Small intestine (tissue), 7 donors: ENCODE results near the gene CEP43. TPM values are rescaled to one million over a fixed set of nuclear protein-coding genes. Genes with fewer than 3 reads are reported as not detected.
A peak's percentile ranks its signal among the peaks of the same experiment; 100 is the strongest.

Source experiments
- DNase-seq, 2 donors: peaks; one replicate each; pipeline versions ENCODE4 v3.0.0 to v3.0.0-alpha.2; 2013
- FAIRE-seq: peaks from 2 replicates; lab custom pipeline; 2012; peaks lifted over from hg19 to GRCh38; lab: Jason Lieb, UNC
- H3K27ac ChIP-seq, 3 donors: one replicate each; pipeline ENCODE4 v1.5.1; 2013; ENCODE audit warnings: low read length in 2 of 3, mild to moderate bottlenecking in 2 of 3, control low read depth in 1 of 3, inconsistent platforms in 1 of 3, low read depth in 1 of 3, moderate library complexity in 1 of 3
- H3K27me3 ChIP-seq, 3 donors: one replicate each; pipeline ENCODE4 v1.6.1; 2013; ENCODE audit warnings: low read length in 3 of 3, inconsistent platforms in 1 of 3; ENCODE audit not compliant: control insufficient read depth in 3 of 3, insufficient read depth in 3 of 3
- H3K36me3 ChIP-seq, 3 donors: one replicate each; pipeline ENCODE4 v1.6.1; 2013; ENCODE audit warnings: low read length in 3 of 3, inconsistent platforms in 1 of 3, low read depth in 1 of 3, mild to moderate bottlenecking in 1 of 3, moderate library complexity in 1 of 3; ENCODE audit not compliant: control insufficient read depth in 3 of 3, insufficient read depth in 2 of 3
- H3K4me1 ChIP-seq, 3 donors: one replicate each; pipeline ENCODE4 v1.6.1; 2013; ENCODE audit warnings: low read length in 2 of 3, inconsistent platforms in 1 of 3, low read depth in 1 of 3, mild to moderate bottlenecking in 1 of 3, moderate library complexity in 1 of 3; ENCODE audit not compliant: control insufficient read depth in 3 of 3, insufficient read depth in 2 of 3
- H3K4me3 ChIP-seq, 3 donors: one replicate each; pipeline ENCODE4 v1.5.1; 2013; ENCODE audit warnings: low read length in 3 of 3, control low read depth in 1 of 3, inconsistent platforms in 1 of 3, low read depth in 1 of 3, mild to moderate bottlenecking in 1 of 3, moderate library complexity in 1 of 3
- H3K9me3 ChIP-seq, 2 donors: one replicate each; pipeline ENCODE4 v1.6.1; 2013; ENCODE audit warnings: low read depth in 1 of 2, low read length in 1 of 2; ENCODE audit not compliant: control insufficient read depth in 2 of 2, insufficient read depth in 1 of 2
- WGBS, 3 donors: extraction: QIAGEN DNeasy Blood & Tissue Kit; methylation state at CpG; one replicate each; pipeline ENCODE4 v1.1.7; 2013; 5-methylcytosine and 5-hydroxymethylcytosine counted together
- polyA plus RNA-seq, 4 donors: library from polyadenylated mRNA; stranded (reverse) in 3 of 4; unstranded in 1 of 4; fragments of 200-250 nt in 3 of 4; fragments of 120-200 nt in 1 of 4; gene quantifications; one replicate each; pipeline versions ENCODE4 v1.2.1 to v1.2.3, GENCODE V29; 2013
- donor health status: healthy with polysubstance abuse.
- donor health status: control.
- donor health status: control.
- donor health status: Bipolar disorder and iron deficiency.
- donor health status: healthy.

The CEP43 gene
- polyA plus RNA-seq, 4 donors: 8.4 to 37.9 (median 18.3) TPM

GRCh38 chr6:166958926-166959861 is 40.0 kb upstream of the CEP43 start:
- peak; percentile 16 to 64 for DNase-seq
- H3K9me3 ChIP-seq: no peaks in the 10 kb centered on the region
- peaks cover 0 to 10% (median 3%) of the 10 kb centered on the region in 3 donors for H3K4me1 ChIP-seq
- FAIRE-seq: no peak
- no peak overlapping the region for H3K4me3 ChIP-seq
- H3K27ac ChIP-seq: peak overlapping the region in 2 of 3 donors; percentile 46 to 80
- H3K27me3 ChIP-seq: no peaks in the 10 kb centered on the region
- WGBS, 3 donors: 56 to 64% (median 58%) methylated on average over 13 of the region's 13 CpGs
- H3K36me3 ChIP-seq: no peaks in the 10 kb centered on the region

- WGBS, 3 donors: 76 to 87% (median 85%) methylated on average over 9 of the region's 9 CpGs
- Histone ChIP-seq H3K36me3 (no peaks in the 10 kb centered on the region), H3K9me3 (peaks cover 0 to 7% of the 10 kb centered on the region in 2 donors), H3K4me3 (no peak overlapping the region), H3K4me1 (peaks cover 0 to 9% (median 3%) of the 10 kb centered on the region in 3 donors), H3K27me3 (no peaks in the 10 kb centered on the region), H3K27ac (peak overlapping the region in 1 of 3 donors; percentile 80)
- FAIRE-seq (no peak), DNase-seq (no peak)
These were observed 39.1 kb upstream of the CEP43 start for GRCh38 chr6:166959911-166960608.

GRCh38 chr6:166960609-166960978 is 38.6 kb upstream of the CEP43 start:
- WGBS, 3 donors: 80 to 94% (median 92%) methylated on average over 3 of the region's 3 CpGs
- H3K27ac ChIP-seq: no peak overlapping the region

DNA sequence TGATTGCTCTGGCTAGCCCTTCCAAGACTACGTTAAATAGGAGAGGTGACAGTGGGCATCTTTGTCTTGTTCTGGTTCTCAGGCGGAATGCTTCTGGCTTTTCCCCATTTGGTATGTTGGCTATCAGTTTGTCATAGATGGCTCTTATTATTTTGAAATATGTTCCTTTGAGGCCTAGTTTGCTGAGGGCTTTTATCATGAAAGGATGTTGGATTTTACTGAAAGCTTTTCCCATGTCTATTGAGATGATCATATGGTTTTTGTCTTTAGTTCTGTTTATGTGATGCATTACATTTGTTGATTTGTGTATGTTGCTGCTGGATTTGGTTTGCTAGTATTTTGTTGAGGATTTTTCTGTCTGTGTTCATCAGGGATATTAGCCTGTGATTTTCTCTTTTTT is 32.9 kb upstream of the CEP43 start:
- Histone ChIP-seq H3K36me3 (no peaks in the 10 kb centered on the region), H3K27me3 (no peaks in the 10 kb centered on the region), H3K9me3 (peaks cover 0 to 13% of the 10 kb centered on the region in 2 donors), H3K27ac (no peak overlapping the region), H3K4me1 (no peaks in the 10 kb centered on the region), H3K4me3 (no peak overlapping the region)
- no peak for DNase-seq
- WGBS, 3 donors: 96 to 100% (median 97%) methylated on average over 2 of the region's 2 CpGs
- no peak for FAIRE-seq

More at GRCh38 chr6:166960609-166960978, 38.6 kb upstream of the CEP43 start:
- Histone ChIP-seq H3K9me3 (peaks cover 0 to 10% of the 10 kb centered on the region in 2 donors), H3K36me3 (no peaks in the 10 kb centered on the region), H3K4me3 (no peak overlapping the region), H3K4me1 (peaks cover 0 to 6% (median 3%) of the 10 kb centered on the region in 3 donors), H3K27me3 (no peaks in the 10 kb centered on the region)
- DNase-seq: no peak
- FAIRE-seq: no peak

DNA sequence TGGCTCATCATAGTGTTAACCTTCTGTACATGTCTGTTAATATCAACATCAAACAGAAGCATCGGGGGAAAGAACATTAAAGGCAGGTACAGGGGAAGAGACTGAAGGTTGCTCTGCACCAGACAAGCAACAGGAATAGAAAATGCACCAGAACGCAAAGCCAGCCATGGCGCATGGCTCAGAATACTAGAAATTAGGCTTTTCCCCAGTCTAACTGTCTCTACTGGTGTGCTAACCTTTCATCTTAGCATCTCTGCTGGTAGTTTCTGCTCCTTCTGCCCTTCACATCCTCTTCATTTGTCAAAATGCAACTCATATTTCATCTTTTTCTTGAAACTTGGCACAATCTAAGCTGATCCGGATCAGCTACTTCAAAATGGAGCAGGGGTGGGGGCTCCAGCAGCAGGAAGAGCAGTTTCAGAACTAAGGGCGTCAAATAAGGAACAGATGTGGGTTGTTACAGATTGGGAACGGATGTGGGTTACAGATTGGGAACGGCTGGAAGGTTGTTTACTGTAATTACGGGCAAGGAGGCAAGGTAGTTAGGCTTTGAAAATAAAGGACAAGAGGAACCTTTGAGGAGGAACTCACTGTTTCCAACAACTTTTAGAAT is 29.7 kb upstream of the CEP43 start:
- Histone ChIP-seq H3K27ac (no peak overlapping the region), H3K36me3 (peaks cover 0 to 5% (median 0%) of the 10 kb centered on the region in 3 donors), H3K27me3 (no peaks in the 10 kb centered on the region), H3K9me3 (peaks cover 0 to 11% of the 10 kb centered on the region in 2 donors), H3K4me1 (no peaks in the 10 kb centered on the region), H3K4me3 (no peak overlapping the region)
- WGBS, 3 donors: 72 to 86% (median 85%) methylated on average over 8 of the region's 8 CpGs
- no peak for FAIRE-seq
- no peak for DNase-seq

DNA sequence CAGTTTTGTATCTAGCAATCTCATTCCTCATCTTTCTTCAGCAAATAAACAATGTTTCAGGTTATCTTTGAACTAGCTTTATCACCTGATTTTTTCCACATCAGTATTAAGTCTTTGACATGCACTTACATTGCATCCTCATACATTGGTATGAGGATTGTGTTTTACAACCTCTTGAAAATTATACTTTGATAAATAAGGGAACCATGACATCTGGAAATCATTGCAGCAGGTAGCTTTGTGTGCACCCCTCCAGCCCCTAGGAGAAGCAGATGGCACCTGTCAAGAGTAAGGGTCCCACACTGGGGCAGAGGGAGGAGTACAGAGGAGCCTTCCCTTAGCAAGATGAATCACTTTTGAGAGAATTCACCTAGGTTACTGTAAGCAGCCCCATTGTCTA is 29.1 kb upstream of the CEP43 start:
- FAIRE-seq (no peak), DNase-seq (no peak)
- Histone ChIP-seq H3K27ac (no peak overlapping the region), H3K36me3 (peaks cover 0 to 5% (median 0%) of the 10 kb centered on the region in 3 donors), H3K27me3 (no peaks in the 10 kb centered on the region), H3K4me3 (no peak overlapping the region), H3K9me3 (peaks cover 0 to 6% of the 10 kb centered on the region in 2 donors), H3K4me1 (no peaks in the 10 kb centered on the region)

DNA sequence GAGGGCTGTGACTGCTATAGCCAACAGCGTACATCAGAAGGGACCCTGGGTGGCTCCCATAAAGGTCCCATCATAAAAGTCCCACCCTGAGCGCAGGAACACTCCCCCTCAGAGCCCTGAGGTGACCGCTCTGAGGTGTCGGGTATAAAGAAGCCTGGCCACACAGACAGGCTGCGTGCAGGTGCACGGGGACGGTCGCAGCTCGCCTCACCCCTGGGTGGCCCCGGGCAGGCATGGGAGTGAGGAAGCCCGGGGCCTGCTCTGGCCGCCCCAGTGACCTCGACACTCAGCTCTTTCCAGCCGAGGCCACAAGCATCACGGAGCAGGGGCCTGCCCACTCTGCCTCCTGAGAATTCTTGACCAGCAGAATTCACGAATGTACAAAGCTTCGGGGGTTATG is 28.4 kb upstream of the CEP43 start:
- Histone ChIP-seq H3K27me3 (no peaks in the 10 kb centered on the region), H3K4me3 (no peak overlapping the region), H3K9me3 (peaks cover 0 to 1% of the 10 kb centered on the region in 2 donors), H3K36me3 (peaks cover 0 to 5% (median 0%) of the 10 kb centered on the region in 3 donors), H3K27ac (no peak overlapping the region), H3K4me1 (no peaks in the 10 kb centered on the region)
- FAIRE-seq (no peak), DNase-seq (no peak)
- 90 to 96% (median 91%) methylated on average over 17 of the region's 17 CpGs for WGBS, 3 donors

- Histone ChIP-seq H3K36me3 (peaks cover 0 to 7% (median 0%) of the 10 kb centered on the region in 3 donors), H3K4me1 (no peaks in the 10 kb centered on the region), H3K27me3 (no peaks in the 10 kb centered on the region), H3K27ac (no peak overlapping the region), H3K9me3 (no peaks in the 10 kb centered on the region), H3K4me3 (no peak overlapping the region)
- WGBS, 3 donors: 90 to 94% (median 93%) methylated on average over 8 of the region's 8 CpGs
- no peak for DNase-seq
- FAIRE-seq: no peak
These were observed 27.9 kb upstream of the CEP43 start for GRCh38 chr6:166971271-166971670.
